ENCODE data around the gene IAH1.

GRCh38 chr2:9524291-9524690, 49.9 kb downstream of the IAH1 start:
- TF ChIP-seq BRCA1 (IDR thresholded peaks at IDR 0.05; ENCODE audit: low read depth, low read length) (no peak), CHD4 (IDR thresholded peaks at IDR 0.05) (no peak), CTCF (IDR thresholded peaks at IDR 0.05 in 2 of 3, conservative IDR thresholded peaks at IDR 0.05 in 1 of 3; ENCODE audit: control insufficient read depth in 2 of 3, extremely low read depth in 1 of 3, insufficient read depth in 1 of 3, low read depth in 3 of 3, low read length in 3 of 3) (no peak)

Measured in GM12878 (cell line).